ENCODE results near the gene PITPNM3. TPM values are rescaled to one million over a fixed set of nuclear protein-coding genes. Genes with fewer than 3 reads are reported as not detected.

The PITPNM3 gene
- total RNA-seq, 2 donors from 2014 or later = 1.3 to 3.4 TPM

GRCh38 chr17:6558932-6559752 is 2.8 kb upstream of the PITPNM3 start:
- no peak for DNase-seq
- intact Hi-C loops (cut with DNase I) = no loop called here
- H3K36me3 ChIP-seq (replicated peaks in 1 of 2; ENCODE audit: insufficient read depth in 1 of 2, low read depth in 2 of 2) = no peaks in the 10 kb centered on the region
- no peaks in the 10 kb centered on the region for H3K27me3 ChIP-seq
- 65 to 92% methylated on average over 6 to 11 of the region's 11 CpGs for WGBS, 2 donors
- H3K4me1 ChIP-seq = peaks cover 29% of the 10 kb centered on the region
- H3K27ac ChIP-seq = peak overlapping the region in 1 of 4 donors; percentile 5
- H3K4me3 ChIP-seq = no peak overlapping the region
- no peak for ATAC-seq
- H3K9me3 ChIP-seq = no peaks in the 10 kb centered on the region
- no peak for TF ChIP-seq POLR2A (IDR thresholded peaks at IDR 0.05)
- no peak for TF ChIP-seq CTCF (IDR thresholded peaks at IDR 0.05)

GRCh38 chr17:6558276-6558675 is 1.9 kb upstream of the PITPNM3 start:
- intact Hi-C loops (cut with DNase I) = no loop called here
- peaks cover 29% of the 10 kb centered on the region for H3K4me1 ChIP-seq
- H3K4me3 ChIP-seq = no peak overlapping the region
- no peaks in the 10 kb centered on the region for H3K36me3 ChIP-seq (replicated peaks in 1 of 2; ENCODE audit: insufficient read depth in 1 of 2, low read depth in 2 of 2)
- no peak overlapping the region for H3K27ac ChIP-seq
- no peaks in the 10 kb centered on the region for H3K9me3 ChIP-seq
- DNase-seq (no peak), ATAC-seq (no peak)
- H3K27me3 ChIP-seq = no peaks in the 10 kb centered on the region
- WGBS, 2 donors = 91 to 100% methylated on average over 1 to 6 of the region's 6 CpGs
- TF ChIP-seq POLR2A (IDR thresholded peaks at IDR 0.05) = no peak
- no peak for TF ChIP-seq CTCF (IDR thresholded peaks at IDR 0.05)

DNA sequence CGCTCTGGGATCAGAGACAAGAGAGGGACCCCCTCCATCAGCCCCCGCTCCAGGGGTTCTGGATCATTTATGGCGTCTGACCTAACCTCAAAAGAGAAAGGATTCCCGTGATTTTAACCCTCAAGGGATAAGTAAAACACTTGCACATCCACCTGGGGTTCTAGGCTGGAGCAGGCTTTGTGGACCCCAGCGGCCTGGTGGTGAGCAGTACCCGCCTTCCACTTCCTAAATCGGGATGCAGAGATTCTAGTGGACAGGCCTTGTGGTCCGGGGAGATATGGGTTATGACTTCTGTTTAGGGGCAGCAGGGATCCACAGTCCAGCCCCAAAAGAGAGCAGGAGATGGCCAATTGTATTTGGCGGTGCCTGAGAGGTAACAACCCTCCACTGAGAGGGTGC is 684 bp upstream of the PITPNM3 start:
- TF ChIP-seq CTCF (IDR thresholded peaks at IDR 0.05) = no peak
- TF ChIP-seq POLR2A (IDR thresholded peaks at IDR 0.05) = no peak
- no peak overlapping the region for H3K4me3 ChIP-seq
- no peak overlapping the region for H3K27ac ChIP-seq
- H3K27me3 ChIP-seq = no peaks in the 10 kb centered on the region
- 61 to 67% methylated on average over 9 of the region's 9 CpGs for WGBS, 2 donors
- H3K9me3 ChIP-seq = no peaks in the 10 kb centered on the region
- DNase-seq = no peak
- intact Hi-C loops (cut with DNase I) = no loop called here
- H3K4me1 ChIP-seq = peaks cover 40% of the 10 kb centered on the region
- H3K36me3 ChIP-seq (replicated peaks in 1 of 2; ENCODE audit: insufficient read depth in 1 of 2, low read depth in 2 of 2) = no peaks in the 10 kb centered on the region
- ATAC-seq = no peak

GRCh38 chr17:6555331-6556120 is 829 bp downstream of the PITPNM3 start:
- TF ChIP-seq POLR2A (IDR thresholded peaks at IDR 0.05) (no peak), CTCF (IDR thresholded peaks at IDR 0.05) (no peak)
- Histone ChIP-seq H3K9me3 (no peaks in the 10 kb centered on the region), H3K27me3 (no peaks in the 10 kb centered on the region), H3K36me3 (replicated peaks in 1 of 2; ENCODE audit: insufficient read depth in 1 of 2, low read depth in 2 of 2) (no peaks in the 10 kb centered on the region), H3K4me1 (peaks cover 44% of the 10 kb centered on the region), H3K27ac (no peak overlapping the region), H3K4me3 (no peak overlapping the region)
- ATAC-seq (peak; percentile 47), DNase-seq (peak in 3 of 4 donors; percentile 22 to 38 (median 35))
- WGBS, 2 donors = 2 to 7% methylated on average over 8 to 41 of the region's 56 CpGs
- intact Hi-C loops (cut with DNase I) = no loop called here
